ENCODE results near the gene OSBPL3. TPM values are rescaled to one million over a fixed set of nuclear protein-coding genes. Genes with fewer than 3 reads are reported as not detected.

Gene OSBPL3
- total and polyA plus RNA-seq, 5 experiments from 2014 or later: 3.4 to 28.4 (median 5.3) TPM

DNA sequence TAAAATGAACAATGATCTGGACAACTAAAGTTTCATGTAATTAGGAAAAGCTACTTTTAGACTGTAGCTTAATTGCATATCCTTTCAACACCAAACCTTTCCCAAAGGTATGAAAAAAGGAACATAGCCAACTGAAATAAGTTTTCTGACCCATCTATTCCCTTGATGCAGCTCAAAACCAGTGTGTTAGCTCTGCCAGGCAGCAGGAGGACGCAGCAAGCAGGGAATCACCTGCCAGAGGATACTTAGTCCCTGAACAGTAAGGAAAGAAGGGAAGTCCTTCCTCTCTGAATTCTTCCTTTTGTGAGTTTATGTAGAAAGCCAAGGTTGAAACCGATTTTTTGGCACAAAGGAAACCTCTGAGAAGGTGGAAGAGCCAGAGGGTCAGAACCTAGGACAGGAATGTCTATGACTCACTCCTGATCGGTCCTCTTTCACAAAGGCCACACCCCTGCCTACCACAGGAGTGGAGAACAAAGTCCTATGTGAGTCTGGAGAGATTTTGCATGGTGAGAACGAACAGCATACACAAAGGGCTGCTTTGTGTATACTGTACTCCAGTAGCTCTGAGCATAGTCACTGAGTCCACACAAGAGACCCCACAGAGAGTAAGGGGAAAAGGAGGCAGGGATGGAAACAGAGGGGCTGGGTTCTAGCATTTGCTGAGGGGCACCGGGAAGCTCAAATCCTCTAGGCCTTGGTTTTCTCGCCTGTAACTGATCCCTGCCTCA lies 153.9 kb downstream of the OSBPL3 start:
- H3K4me3 Mint-ChIP-seq: peak overlapping the region; percentile 46 to 83 (median 71)
- POLR2A ChIA-PET: interaction anchor here (0.9 to 2.2 kb wide), 3 partner anchors 8 to 244 kb away, joined by 3 to 11 read pairs (median 5); partner anchors contain the start of gene OSBPL3
- no peaks in the 10 kb centered on the region for H3K27me3 Mint-ChIP-seq
- peak; percentile 9 to 12 for ATAC-seq
- no peaks in the 10 kb centered on the region for H3K9me3 Mint-ChIP-seq
- DNase-seq: no peak
- H3K27ac Mint-ChIP-seq: peak overlapping the region; percentile 78 to 93 (median 90)
- peaks cover 26 to 59% (median 46%) of the 10 kb centered on the region in 4 donors for H3K4me1 Mint-ChIP-seq
- peaks cover 0 to 11% (median 7%) of the 10 kb centered on the region in 3 donors for H3K36me3 Mint-ChIP-seq

DNA sequence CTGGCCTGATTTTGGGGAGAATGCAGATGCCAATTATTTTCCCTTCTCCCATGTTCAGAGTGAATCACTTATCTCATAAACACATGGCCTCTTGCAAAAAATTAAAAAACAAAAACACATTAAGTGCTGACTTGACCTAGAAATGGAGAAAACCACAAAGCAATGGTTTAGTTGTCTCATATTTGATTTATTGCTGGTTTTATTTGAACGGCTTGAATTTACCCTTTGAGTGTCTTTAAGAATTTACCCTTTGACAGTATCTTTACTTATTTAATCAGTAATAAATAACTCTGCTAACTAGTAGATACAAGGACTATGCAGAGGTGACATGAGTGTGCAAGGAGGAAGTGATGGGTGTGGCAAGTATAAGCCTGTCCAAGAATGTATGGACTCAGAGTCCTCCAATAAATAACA lies 154.6 kb downstream of the OSBPL3 start:
- no peak for DNase-seq
- Mint-ChIP-seq H3K4me3 (peak overlapping the region in 3 of 10 donors; percentile 11 to 67 (median 25)), H3K36me3 (peaks cover 0 to 6% (median 5%) of the 10 kb centered on the region in 3 donors)

DNA sequence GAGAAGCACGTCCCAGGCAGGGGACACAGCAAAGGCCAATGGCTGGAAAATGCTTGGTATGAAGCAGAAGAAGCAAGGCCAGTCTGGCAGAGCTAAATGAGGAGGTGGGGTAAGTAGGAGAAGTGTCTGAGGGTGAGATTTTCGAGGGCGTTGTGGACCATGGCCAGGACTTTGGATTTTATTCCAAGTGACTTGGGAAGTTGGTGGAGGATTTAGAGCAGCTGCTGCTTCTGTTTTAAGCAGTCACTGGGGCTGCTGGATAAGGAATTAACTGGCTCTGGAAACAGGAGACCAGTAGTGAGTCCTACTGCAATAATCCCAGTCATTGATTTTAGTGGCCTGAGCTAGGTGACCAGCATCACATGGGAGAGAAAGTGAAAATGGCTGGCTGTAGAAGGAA lies 155.1 kb downstream of the OSBPL3 start:
- Mint-ChIP-seq H3K36me3 (peaks cover 0 to 2% (median 2%) of the 10 kb centered on the region in 3 donors), H3K27me3 (no peaks in the 10 kb centered on the region), H3K27ac (peak overlapping the region in 7 of 10 donors; percentile 15 to 90 (median 39)), H3K9me3 (no peaks in the 10 kb centered on the region), H3K4me1 (peaks cover 30 to 70% (median 57%) of the 10 kb centered on the region in 4 donors), H3K4me3 (peak overlapping the region in 6 of 10 donors; percentile 1 to 62 (median 15))
- no peak for ATAC-seq
- DNase-seq: no peak
- POLR2A ChIA-PET: interaction anchor here (0.9 kb wide), 1 partner anchor 9 kb away, joined by 3 read pairs; no protein-coding TSS in a partner anchor

More for the DNA sequence above, 154.6 kb downstream of the OSBPL3 start:
- Mint-ChIP-seq H3K27me3 (no peaks in the 10 kb centered on the region), H3K9me3 (no peaks in the 10 kb centered on the region), H3K4me1 (peaks cover 28 to 65% (median 52%) of the 10 kb centered on the region in 4 donors), H3K27ac (peak overlapping the region in 6 of 10 donors; percentile 2 to 91 (median 86))
- POLR2A ChIA-PET: interaction anchor here (0.5 to 2.2 kb wide), 4 partner anchors 9 to 244 kb away, joined by 3 to 11 read pairs (median 4); partner anchors contain the start of gene OSBPL3
- no peak for ATAC-seq

DNA sequence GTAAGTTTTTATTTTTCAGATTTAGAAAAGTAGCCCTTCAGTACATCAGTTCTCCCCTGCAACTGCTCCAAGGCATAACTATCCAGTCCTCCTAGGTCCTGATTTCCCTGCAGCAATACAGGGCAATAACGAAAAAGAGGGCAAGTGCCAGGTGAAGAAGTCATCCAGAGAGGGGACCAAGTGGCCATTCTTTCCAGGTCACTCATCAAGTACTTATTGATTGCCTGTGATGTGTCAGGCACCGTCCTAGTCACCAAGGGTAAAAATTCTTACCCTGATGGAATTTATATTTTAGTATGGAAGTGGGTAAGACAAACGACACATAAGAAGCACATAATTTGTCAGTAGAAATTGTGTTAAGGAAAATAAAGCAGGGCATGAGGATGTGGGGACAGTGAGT lies 155.6 kb downstream of the OSBPL3 start:
- ATAC-seq: no peak
- H3K27ac Mint-ChIP-seq: peak overlapping the region in 7 of 10 donors; percentile 0 to 90 (median 21)
- peaks cover 31 to 73% (median 57%) of the 10 kb centered on the region in 4 donors for H3K4me1 Mint-ChIP-seq
- DNase-seq: no peak
- H3K36me3 Mint-ChIP-seq: no peaks in the 10 kb centered on the region
- H3K27me3 Mint-ChIP-seq: no peaks in the 10 kb centered on the region
- POLR2A ChIA-PET: no interaction called here
- peak overlapping the region in 5 of 10 donors; percentile 1 to 62 (median 26) for H3K4me3 Mint-ChIP-seq
- no peaks in the 10 kb centered on the region for H3K9me3 Mint-ChIP-seq

DNA sequence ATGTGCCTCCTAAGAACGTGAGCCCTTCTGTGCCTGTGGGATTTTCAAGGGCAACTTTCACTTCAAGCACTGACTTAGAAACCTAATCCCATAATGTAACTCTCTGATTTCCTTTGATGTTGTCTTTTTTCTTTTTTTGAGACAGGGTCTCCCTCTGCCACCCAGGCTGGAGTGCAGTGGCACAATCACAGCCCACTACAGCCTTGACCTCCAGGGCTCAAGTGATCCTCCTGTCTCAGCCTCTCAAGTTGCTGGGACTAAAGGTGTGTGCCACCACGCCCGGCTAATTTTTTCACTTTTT lies 158.3 kb downstream of the OSBPL3 start:
- no peak for DNase-seq
- peaks cover 29 to 61% (median 44%) of the 10 kb centered on the region in 4 donors for H3K4me1 Mint-ChIP-seq
- no peak for ATAC-seq
- POLR2A ChIA-PET: interaction anchor here (2.8 to 3.3 kb wide), 2 partner anchors 159 to 249 kb away, joined by 14 to 27 read pairs; partner anchors contain the start of gene OSBPL3
- H3K4me3 Mint-ChIP-seq: peak overlapping the region in 8 of 10 donors; percentile 15 to 88 (median 57)
- peak overlapping the region; percentile 80 to 97 (median 94) for H3K27ac Mint-ChIP-seq
- H3K9me3 Mint-ChIP-seq: no peaks in the 10 kb centered on the region
- no peaks in the 10 kb centered on the region for H3K27me3 Mint-ChIP-seq
- H3K36me3 Mint-ChIP-seq: peaks cover 0 to 3% (median 3%) of the 10 kb centered on the region in 3 donors

DNA sequence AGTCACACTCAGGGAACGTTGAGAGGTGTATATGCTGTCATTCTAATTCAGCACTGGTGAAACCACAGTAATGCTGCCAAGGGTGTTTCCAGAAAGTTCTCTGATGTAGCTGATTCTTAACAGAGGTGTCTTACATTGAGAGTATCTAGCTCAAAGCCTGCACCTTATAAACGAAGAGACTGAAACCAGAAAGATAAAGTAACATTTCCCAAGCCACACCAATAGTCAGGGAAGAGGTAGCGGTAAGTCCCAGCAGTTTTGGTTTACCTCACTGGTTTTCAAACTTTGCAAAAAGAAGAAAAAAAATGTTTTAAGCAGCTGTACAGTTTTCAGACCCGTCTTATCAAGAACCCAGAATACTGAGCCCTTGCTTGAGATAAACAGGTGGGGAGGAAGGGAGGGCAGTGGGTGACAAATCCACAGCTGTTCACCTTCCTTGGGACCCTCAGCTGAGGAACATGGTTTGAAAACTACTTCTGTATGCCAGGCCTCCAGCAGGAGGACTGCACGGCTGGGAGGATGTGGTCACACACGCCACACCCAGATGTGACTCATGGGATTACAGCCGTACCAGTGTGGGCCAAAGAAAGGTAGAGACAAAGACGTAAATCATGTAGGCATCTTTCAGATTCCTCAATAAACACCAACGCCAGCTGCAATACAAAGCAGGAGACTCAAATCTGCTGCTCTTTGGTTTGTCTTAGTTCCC lies 158.8 kb downstream of the OSBPL3 start:
- peak overlapping the region; percentile 80 to 97 (median 94) for H3K27ac Mint-ChIP-seq
- H3K36me3 Mint-ChIP-seq: peaks cover 0 to 7% (median 3%) of the 10 kb centered on the region in 3 donors
- DNase-seq (peak; percentile 43 to 88 (median 74)), ATAC-seq (peak; percentile 86 to 91)
- peak overlapping the region; percentile 15 to 88 (median 57) for H3K4me3 Mint-ChIP-seq
- H3K27me3 Mint-ChIP-seq: no peaks in the 10 kb centered on the region
- peaks cover 24 to 56% (median 39%) of the 10 kb centered on the region in 4 donors for H3K4me1 Mint-ChIP-seq
- POLR2A ChIA-PET: interaction anchor here (0.5 to 3.3 kb wide), 4 partner anchors 160 to 292 kb away, joined by 3 to 27 read pairs (median 9); partner anchors contain the start of gene OSBPL3
- no peaks in the 10 kb centered on the region for H3K9me3 Mint-ChIP-seq

DNA sequence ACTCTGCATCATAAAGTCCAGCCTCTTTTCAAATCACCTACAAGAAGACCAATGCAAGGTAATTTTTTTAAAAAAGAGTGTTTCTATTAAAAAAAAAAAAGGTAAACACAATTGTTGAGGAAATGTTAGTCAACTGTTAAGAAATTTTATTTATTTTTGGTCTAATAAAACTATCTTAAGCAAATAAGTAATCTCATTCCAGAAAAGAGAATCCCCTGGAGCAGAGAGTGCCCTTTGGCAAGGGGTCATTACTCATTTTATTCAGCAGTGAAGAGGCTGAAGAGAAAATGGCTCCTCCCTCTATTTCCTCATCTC lies 159.3 kb downstream of the OSBPL3 start:
- Mint-ChIP-seq H3K27ac (peak overlapping the region; percentile 80 to 98 (median 94)), H3K4me3 (peak overlapping the region; percentile 51 to 91 (median 88)), H3K27me3 (no peaks in the 10 kb centered on the region), H3K36me3 (peaks cover 0 to 10% (median 3%) of the 10 kb centered on the region in 3 donors), H3K9me3 (no peaks in the 10 kb centered on the region), H3K4me1 (peaks cover 20 to 51% (median 34%) of the 10 kb centered on the region in 4 donors)
- no peak for ATAC-seq
- DNase-seq: no peak
- POLR2A ChIA-PET: interaction anchor here (0.5 to 3.3 kb wide), 6 partner anchors 14 to 292 kb away, joined by 3 to 27 read pairs (median 4); partner anchors contain the start of gene OSBPL3

DNA sequence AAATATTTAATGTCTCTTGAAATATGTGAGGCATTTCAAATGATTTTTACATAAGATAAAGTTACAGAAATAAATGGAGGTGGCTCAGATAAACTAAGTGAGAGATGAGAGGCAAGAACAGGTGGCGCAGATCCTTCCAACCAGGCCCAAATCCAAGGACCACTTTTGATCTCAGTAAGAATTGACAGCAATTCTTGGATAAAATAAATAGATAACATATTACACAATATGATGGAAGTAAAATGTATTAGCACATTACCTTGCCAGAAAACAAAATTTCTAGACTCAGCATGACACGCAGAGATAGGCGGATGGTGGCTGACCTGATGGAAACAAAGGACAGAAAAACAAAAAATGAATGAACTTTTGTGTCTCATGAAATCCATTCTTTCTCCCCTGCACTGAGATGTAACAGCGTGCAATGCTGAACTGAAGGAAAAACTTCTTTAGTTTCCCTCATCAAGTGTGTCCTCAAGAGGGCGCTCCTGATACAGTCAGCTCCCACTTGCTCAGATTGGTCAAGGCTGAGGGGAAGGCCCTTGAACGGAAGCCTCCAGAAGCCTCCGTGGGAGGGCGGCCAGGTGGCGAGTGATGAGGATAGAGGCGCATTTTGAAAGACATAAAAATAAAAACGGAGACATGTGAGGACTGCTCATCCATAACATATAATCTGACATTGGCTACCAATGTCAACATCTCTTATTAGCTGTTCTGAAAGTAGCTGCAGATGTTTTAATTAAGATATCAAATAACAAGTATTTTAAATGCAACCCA lies 159.9 kb downstream of the OSBPL3 start:
- Mint-ChIP-seq H3K4me1 (peaks cover 17 to 45% (median 28%) of the 10 kb centered on the region in 4 donors), H3K36me3 (peaks cover 0 to 16% (median 3%) of the 10 kb centered on the region in 3 donors), H3K27me3 (no peaks in the 10 kb centered on the region), H3K9me3 (no peaks in the 10 kb centered on the region), H3K27ac (peak overlapping the region; percentile 80 to 98 (median 94)), H3K4me3 (peak overlapping the region; percentile 51 to 91 (median 88))
- ATAC-seq: peak; percentile 25 to 38
- POLR2A ChIA-PET: interaction anchor here (0.5 to 3.3 kb wide), 6 partner anchors 14 to 293 kb away, joined by 3 to 27 read pairs (median 4); partner anchors contain the start of gene OSBPL3
- DNase-seq: peak; percentile 36 to 84 (median 68)

DNA sequence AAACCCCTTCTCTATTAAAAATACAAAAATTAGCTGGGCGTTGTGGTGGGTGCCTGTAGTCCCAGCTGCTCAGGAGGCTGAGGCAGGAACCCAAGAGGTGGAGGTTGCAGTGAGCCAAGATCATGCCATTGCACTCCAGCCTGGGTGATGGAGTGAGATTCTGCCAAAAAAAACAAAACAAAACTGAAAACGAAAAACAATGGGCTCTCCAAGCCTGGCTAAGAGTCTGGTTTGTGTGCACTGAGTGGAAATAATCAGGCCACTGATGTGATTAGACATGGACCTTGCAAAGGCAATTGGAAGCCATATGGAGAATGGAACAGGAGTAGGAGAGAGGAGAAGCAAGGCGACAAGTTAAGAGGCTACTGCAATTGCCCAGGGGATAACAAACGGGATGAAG lies 162.6 kb downstream of the OSBPL3 start:
- POLR2A ChIA-PET: no interaction called here
- H3K27me3 Mint-ChIP-seq: no peaks in the 10 kb centered on the region
- DNase-seq: no peak
- no peaks in the 10 kb centered on the region for H3K9me3 Mint-ChIP-seq
- peaks cover 7 to 33% (median 10%) of the 10 kb centered on the region in 3 donors for H3K36me3 Mint-ChIP-seq
- peak overlapping the region in 1 of 10 donors; percentile 92 for H3K27ac Mint-ChIP-seq
- ATAC-seq: no peak
- peaks cover 10 to 30% (median 20%) of the 10 kb centered on the region in 4 donors for H3K4me1 Mint-ChIP-seq
- H3K4me3 Mint-ChIP-seq: no peak overlapping the region

DNA sequence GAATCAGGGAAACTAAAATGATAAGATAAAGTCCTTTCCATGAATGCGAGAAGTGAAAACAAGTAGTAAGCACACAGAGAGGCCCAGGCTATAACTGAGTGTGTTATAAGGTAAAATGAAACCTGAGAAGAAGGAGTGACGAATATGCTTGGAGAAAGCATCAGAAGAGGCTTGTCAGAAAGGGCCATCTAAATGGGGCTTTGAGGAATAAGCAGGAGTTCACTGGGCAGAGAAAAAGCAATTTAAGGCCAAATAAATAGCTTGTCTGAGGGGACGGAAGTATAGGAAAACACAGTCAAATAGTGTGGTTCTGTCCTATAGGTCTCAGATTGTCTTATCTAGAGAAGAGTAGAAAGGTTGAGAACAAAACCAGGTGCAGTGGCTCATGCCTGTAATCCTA lies 163.1 kb downstream of the OSBPL3 start:
- Mint-ChIP-seq H3K4me3 (no peak overlapping the region), H3K27ac (no peak overlapping the region), H3K4me1 (peaks cover 10 to 26% (median 19%) of the 10 kb centered on the region in 4 donors), H3K36me3 (peaks cover 7 to 33% (median 10%) of the 10 kb centered on the region in 3 donors), H3K27me3 (no peaks in the 10 kb centered on the region), H3K9me3 (no peaks in the 10 kb centered on the region)
- POLR2A ChIA-PET: interaction anchor here (1.6 kb wide), 1 partner anchor 253 kb away, joined by 3 read pairs; no protein-coding TSS in a partner anchor
- no peak for DNase-seq
- no peak for ATAC-seq

DNA sequence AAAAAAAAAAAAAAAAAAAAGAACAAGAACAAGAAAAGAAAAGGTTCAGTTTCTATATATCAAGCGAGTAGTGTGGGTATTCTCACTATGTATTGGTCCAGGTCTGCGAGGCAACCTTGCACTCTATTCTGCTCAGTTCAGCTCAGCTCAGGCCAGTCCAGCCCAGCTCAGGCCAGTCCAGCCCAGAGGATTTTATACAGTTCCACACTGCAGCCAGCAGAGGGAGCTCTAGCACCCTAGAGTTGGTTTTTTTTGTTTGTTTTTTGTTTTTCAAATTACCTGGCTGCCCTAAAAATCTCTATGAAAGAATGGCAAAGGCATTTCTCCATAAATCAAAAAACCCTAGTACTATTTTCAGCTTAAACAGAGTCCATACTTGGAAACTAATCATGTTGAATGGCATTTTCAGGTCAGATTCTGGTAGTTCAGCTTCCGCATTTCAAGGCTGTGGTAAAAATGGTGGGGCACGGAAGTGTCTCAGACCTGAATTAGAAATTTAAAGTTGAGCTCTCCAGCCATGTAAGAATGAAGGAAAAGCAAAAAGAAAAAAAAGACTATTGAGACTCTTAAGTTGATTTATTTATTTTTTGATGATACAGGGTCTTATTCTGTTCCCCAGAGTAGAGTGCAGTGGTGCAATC lies 167.6 kb downstream of the OSBPL3 start:
- peak in 1 of 2 donors; percentile 41 for ATAC-seq
- peak in 9 of 10 donors; percentile 8 to 63 (median 34) for DNase-seq
- Mint-ChIP-seq H3K4me3 (no peak overlapping the region), H3K27ac (peak overlapping the region in 1 of 10 donors; percentile 38), H3K27me3 (no peaks in the 10 kb centered on the region), H3K36me3 (peaks cover 11 to 62% (median 38%) of the 10 kb centered on the region in 3 donors), H3K9me3 (no peaks in the 10 kb centered on the region), H3K4me1 (no peaks in the 10 kb centered on the region)
- POLR2A ChIA-PET: interaction anchor here (0.7 kb wide), 1 partner anchor 153 kb away, joined by 3 read pairs; no protein-coding TSS in a partner anchor

Data from naive thymus-derived CD8-positive, alpha-beta T cell (primary cell).